Vagina (tissue), 2 donors: Measurements from ENCODE around the gene GAA.

ENCODE experiments used
- CTCF ChIP-seq, 3 experiments: fragments of 450-650 bp in 2 of 3; fragments of 200-600 bp in 1 of 3; sonication (generic) in 1 of 3; IDR thresholded peaks; one replicate each; pipeline ENCODE4 v1.5.1; 2017 to 2019; ENCODE audit warnings: antibody characterized with exemption in 3 of 3, mild to moderate bottlenecking in 2 of 3, moderate library complexity in 2 of 3
- POLR2A ChIP-seq, 2 donors: fragments of 450-650 bp; IDR thresholded peaks; one replicate each; pipeline ENCODE4 v1.6.1; 2017; ENCODE audit warnings: antibody characterized with exemption in 2 of 2, mild to moderate bottlenecking in 2 of 2, moderate library complexity in 2 of 2
- POLR2AphosphoS5 ChIP-seq, 2 donors: sonication (generic); formaldehyde crosslinking; IDR thresholded peaks; one replicate each; pipeline ENCODE4 v1.9.0; 2017; ENCODE audit warnings: antibody characterized with exemption in 2 of 2, mild to moderate bottlenecking in 2 of 2, low read depth in 1 of 2; ENCODE audit not compliant: insufficient read depth in 1 of 2

GRCh38 chr17:80100035-80100323 lies 1.4 kb upstream of the GAA start:
- TF ChIP-seq CTCF (IDR thresholded peaks at IDR 0.05) (no peak), POLR2AphosphoS5 (IDR thresholded peaks at IDR 0.05; ENCODE audit: insufficient read depth in 1 of 2, low read depth in 1 of 2) (no peak), POLR2A (IDR thresholded peaks at IDR 0.05) (no peak)
